ENCODE results near the gene GOLGA1.

GOLGA1 gene

DNA sequence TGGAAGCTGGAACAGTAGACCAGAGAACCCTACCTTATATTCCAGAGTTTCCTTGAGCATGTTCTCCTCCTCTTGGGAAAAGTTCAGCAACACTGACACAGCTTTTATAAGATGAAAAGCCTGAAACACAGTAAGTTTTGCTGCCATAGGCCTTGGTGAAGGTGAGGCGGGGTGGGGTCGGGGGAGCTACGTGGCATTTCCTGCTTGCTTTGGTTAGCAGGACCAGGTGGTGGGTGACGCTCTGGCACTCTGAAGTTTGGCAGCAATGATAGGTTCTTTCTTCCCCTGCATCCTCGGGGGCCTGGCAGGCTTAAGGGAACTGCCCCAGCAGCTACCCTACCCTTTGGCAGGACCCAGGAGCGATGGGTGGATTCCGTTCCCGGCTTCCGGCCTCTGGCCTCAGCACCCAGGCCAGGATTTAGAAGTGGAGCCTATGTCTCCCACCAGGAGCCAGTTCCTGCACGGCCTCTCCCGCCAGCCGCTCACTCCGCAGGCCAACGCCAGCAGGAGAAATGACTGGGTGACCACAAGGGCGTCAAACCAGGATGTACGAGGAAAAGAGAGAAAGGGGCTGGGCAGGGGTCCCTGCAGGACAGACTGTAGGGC is 59.6 kb downstream of the GOLGA1 start:
- DNase-seq = no peak

DNA sequence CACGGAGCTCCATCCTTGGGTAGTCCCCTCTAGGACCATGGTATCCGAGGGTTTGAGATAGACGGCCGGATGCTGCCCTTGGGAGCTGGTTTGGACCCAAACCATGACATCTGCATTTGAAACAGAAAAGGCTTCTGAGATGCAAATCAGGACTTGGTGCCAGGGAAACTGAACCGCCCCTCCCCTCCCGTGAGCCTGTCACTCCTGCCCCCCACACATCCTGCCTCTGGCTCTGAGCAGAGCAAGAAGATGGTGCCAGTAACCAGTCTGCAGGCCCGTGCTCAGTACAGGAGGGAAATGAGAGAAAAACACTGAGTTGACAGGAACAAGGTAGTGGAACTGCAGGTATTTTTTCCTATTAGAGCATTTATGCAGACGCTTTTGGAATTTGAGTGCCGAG is 60.4 kb downstream of the GOLGA1 start:
- no peak for DNase-seq

DNA sequence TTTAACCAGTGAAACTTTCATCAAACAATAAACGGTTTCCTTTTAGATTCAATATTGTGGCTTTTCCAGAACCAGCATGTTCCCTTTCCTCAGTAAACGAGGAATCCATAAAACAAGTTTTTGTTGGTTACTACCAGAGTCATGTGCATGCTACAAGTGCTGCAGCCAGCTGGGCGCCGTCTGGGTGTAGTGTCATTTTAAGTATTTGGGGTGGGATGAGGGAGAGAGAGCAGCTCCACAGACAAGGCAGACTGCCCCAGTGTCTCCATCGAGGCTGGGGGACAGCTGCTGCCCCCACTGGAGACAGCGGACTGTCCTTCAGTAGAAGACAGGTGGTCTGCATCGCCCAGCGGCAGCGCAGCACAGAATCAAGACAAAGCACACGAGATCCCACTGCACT is 61.7 kb downstream of the GOLGA1 start:
- DNase-seq = no peak

DNA sequence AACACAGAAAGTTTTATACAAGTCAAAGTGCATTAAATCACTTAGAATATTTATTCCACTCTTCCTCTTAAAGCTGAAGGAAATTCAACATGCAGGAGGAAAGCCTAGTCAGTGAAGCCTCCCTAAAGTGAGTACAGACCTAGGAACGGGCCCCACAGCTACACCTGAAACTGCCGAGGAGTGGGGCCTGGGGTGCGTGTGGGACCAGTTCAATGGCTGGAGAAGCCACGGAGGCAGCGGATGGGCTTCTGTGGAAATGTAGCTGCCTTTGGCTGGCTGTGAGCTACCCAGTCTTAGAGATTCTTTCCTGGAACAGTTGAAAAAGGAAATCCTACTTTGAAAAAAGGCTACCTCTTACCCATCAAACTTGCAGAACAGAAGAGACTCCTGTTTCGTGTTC is 62.4 kb downstream of the GOLGA1 start:
- no peak for DNase-seq

DNA sequence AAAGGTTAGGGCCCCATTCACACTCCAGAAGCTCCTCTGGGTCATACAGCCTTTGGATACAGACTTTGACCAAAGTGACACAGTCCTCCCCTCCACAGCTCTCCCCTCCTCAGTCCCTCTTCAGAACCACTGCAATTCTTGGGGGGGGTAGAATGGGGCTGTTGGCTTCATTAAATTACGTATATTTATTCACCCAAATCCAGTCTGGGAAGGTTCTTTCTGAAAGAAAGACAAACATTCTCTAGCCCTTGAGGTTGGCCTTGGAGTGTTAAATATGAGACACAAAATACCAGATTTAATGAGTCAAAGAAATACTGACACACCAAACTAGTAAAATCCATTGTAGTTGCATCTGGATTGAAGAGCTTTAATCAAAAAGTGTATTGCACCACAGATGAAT is 62.9 kb downstream of the GOLGA1 start:
- DNase-seq = no peak

DNA sequence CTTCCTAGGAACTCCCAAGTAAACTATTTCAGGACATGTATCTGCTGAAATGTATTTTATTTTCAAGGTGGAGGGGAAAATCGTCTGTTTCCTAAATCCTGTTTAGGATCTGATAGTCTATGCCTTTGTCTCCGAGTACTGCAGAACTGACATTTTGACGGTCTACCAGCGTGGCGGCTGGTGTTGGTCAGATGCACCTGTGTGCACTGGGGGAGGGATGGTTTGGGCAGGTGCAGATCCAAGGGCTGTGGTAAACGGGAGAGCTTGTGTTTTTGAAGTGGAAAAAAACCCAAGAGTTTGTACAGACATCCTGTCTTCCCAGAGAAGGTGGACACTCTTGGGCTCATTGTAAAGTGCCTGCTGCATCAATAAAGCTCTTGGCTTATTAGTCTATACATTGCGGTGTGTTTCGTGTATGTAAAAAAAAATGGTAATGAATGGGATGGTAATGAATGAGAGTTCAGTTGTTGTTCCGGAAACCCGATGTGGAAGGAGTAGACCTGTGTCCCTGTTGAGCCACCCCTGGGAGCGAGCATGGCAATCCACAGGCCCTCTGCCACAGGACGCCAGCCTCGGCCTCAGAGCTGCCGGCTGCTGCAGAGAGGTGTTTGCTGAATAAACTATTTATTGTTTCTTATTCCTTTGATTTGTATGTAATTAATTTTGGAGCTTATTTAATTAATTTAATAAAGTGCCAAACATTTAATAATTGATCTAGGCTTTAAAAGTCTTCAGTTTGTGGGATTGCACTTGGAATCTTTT is 63.7 kb downstream of the GOLGA1 start:
- DNase-seq = no peak

DNA sequence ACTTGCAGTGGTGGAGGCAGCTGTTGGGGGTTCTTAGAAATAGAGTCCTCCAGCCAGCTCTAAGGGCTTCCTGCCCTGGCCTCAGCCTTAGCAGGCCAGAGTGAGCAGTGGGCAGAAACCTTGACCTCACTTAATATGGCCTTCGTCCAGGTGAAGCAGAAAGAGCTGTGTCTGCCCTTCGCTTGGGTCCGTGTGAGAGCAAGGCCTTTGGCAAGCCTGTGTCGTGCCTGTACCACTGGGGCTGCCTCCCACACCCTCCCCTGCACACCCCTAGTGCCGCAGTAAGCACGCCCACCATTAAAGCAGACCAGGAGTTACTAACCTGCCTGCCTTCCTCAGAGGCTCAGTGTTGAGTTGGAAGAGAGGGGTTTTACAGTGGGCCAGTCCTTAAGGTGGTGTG is 65.4 kb downstream of the GOLGA1 start:
- no peak for DNase-seq

DNA sequence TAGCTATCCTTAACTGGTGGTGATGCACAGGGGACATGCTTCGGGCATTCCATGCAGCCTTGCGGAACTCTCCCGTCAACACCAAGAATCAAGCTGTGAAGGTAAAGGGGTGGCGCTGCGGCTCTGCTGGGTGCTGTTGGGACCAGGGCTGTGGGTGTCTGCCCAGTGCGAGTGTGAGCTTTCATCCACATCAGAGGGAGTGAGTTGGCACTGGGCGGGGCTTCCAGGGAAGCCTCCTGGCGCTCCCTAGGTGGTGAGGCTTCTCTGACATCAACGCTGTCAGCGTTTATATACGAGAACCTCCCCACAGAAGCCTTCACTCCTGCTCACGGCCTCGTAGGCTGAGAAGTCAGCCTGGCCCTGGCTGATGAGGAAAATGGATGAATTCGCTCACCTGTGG is 67.2 kb downstream of the GOLGA1 start:
- DNase-seq = peak; percentile 65

DNA sequence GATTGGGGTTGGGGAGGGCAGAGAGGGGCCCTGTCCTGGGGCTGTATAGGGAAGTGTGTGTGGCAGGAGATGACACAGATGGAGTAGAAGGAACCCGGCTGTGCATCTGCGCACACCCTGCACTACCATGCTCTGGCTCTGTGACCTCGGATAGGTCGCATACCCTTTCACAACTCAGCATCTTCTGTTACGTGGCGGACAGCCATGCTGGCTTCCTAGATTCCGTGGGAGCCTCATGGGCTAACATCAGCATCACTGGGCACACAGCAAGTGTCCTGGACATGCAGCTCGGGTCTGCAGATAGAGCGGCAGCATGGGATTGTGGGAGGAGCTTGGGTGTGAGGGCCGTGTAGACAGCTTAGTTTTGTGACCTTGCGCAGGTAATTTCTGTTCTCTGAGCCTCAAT is 69.7 kb downstream of the GOLGA1 start:
- DNase-seq = no peak

DNA sequence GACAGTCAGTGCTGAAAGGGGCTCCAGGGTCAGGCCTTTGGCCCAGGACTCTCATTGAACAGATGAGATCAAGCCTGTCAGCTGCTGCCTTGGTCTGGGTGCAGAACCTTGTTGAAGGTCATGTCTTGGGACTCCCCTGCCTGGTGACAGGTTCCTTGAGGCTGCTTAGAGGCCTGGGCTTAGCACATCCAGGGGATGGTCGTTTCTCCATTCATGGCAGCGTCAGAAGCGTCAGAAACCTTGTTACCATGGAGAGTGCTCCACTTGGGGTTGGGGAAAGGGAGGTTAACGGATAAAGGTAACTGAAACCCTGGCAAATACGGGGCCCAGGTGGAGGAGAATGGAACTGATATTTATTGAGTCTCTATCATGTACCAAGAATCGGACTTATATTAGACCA is 70.2 kb downstream of the GOLGA1 start:
- DNase-seq = no peak

DNA sequence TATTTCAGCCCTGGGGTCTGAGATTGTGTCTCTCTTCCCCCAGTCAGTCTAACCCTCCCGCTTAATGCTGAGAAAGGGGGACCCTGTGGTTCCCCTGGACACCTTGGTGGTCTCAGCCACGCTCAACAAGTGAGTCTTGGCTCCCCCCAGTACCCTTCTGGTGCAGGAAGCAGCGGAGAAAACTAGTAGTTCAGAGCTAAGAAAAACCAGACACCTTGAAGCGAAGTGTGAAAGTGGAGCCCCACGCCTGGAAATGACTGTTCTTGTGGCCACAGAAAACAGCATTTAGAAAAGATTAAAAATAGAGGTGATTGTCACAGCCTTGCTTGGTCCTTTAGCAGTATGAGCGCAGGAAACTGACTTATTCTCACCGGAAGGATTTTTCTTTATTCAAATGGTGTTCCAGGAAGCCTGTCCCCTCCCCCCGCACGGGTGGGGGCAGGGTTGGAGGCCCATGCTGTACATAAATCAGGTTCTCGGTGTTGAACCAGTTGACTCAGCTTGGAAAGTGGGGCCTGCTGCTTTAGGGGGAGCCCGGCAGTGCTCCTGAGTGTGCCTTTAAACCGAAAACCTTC is 70.8 kb downstream of the GOLGA1 start:
- peak; percentile 90 for DNase-seq

DNA sequence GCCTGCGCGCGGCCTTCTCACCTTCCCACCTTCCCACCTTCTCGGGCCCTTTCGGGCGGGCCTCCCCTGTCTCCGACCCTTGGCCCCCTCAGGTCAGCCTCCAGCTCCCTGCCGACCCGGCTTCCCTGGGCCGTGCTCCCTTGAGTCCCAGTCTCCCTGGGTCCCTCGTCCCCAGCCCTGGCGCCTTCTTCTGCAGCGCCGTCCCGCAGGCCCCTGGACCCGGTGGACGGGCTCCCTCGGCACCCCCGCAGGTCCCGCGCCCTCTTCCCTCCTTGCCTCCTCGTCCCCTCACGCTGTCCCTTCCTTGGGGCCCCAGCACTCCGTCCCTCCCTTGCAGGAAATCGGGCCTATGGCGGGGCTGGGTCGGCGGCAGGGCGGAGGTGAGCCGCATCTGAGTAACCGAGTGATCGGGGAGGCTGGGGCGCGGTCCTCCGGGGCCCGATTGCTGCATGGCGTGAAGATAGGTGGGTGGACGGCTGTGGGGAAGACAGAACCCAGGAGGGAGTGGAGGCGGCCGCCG is 71.4 kb downstream of the GOLGA1 start:
- DNase-seq = peak; percentile 19

DNA sequence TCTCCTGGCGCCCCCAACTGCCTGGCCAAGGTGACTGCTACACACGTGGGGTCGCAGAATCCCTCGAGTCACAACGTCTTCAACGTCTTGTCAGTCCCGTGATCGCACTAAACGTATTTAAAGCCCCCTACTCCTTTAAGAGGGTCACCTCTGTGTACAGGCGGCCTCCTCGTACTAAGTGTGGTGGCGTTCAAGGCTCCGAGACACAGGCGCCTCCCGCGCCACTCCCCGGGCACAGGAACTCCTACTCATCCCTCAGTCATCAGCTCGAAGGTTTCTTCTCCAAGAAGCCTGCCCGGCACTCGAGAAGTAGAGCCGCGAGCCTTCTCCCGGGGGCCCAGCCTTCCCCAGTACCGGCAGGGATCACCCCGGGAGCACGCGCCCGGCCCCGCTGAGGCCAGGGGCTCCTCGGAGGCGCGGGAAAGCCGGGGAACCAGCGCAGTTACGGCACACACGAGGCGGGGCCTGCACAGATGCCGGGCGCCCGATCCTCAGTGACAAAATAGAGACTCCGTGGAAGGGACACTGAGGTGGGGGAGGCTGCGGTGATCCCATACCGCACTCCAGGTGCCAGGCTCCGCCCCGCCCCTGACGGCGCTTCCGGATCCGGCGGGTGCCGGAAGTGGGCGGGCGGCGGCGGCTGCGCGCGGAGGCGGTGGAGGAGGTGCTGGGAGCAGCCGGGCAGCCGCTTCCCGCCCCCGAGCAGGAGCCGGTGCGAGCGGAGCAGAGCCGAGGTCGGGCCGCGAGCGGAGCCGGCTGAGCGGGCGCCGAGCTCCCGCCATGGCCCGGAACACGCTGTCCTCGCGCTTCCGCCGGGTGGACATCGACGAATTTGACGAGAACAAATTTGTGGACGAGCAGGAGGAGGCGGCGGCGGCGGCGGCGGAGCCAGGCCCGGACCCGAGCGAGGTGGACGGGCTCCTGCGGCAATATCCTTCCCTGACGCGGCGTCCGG is 72.1 kb downstream of the GOLGA1 start:
- DNase-seq = peak; percentile 83

DNA sequence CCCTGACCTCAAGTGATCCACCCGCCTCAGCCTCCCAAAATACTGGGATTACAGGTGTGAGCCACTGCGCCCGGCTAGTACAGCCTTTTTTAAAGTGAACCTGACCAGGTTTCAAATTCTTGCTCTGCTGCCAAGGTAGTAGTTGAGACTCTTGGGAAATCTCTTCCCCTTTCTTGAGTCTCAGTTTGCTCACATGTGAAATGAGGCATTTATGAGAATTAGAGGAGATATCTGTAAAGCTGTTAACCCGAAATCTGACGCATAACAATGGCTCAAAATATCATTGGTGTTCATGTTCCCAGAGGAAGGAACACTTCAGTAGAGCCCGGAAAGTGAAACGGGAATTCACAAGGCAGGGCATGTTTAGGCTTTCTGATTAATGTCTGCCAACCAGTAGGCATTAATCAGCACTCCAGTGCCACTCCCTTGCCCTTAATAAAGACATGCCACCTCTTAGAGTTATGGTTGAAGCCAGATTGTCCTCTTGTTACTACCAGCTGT is 77.5 kb downstream of the GOLGA1 start:
- DNase-seq = no peak

DNA sequence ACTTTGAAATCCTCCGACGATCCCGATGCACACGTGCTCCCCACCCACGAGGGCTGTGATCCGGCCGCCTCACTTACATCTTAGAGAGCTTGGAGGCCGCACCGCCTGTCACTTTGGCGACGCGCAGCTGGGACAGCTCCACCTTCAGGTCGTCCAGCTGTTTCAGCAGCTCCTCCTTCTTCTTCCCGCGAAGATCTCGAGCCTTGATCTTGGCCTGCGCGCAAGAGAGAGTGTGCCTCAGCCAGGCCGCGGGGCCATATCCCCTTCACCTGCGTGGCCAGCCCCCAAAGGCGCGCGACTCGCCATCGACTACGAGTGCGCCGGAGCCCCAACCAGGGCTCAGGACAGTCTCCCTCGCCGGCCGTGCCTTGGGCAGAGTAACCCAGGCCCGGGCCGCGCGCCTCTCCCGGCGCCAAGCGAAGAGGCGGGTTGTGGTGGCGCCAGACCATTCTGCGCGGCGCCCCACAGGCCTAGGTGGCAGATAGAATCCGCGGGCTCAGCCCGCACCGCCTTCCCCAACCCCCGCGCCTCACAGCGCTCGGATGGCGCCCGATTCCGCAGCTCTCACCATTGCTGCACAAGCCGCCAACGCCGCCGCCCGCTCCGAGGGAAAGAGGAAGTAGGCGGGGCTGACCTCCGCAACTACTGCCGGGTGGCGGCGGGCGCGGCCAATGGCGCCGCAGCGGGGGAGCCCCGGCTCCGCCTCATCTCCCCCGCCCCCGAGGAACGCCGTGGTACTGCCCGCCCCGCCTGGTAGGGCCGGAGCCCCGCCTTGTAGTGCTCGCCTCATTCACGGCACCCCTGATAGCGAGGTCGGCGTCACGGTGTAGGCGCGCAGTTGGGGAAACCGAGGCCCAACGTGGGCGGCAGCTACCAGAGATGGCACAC is 79.3 kb downstream of the GOLGA1 start, which contains the start of the genes ARPC5L and RPL35:
Gene ARPC5L, plus strand, starts transcription at position 789 of the 888 bp plus-strand sequence. CDS start 7,161 bp downstream, outside the sequence.
Gene RPL35, minus strand, starts transcription at position 616 of the 888 bp plus-strand sequence. Its CDS starts 45 bp downstream, at position 571.
- peak; percentile 94 for DNase-seq

DNA sequence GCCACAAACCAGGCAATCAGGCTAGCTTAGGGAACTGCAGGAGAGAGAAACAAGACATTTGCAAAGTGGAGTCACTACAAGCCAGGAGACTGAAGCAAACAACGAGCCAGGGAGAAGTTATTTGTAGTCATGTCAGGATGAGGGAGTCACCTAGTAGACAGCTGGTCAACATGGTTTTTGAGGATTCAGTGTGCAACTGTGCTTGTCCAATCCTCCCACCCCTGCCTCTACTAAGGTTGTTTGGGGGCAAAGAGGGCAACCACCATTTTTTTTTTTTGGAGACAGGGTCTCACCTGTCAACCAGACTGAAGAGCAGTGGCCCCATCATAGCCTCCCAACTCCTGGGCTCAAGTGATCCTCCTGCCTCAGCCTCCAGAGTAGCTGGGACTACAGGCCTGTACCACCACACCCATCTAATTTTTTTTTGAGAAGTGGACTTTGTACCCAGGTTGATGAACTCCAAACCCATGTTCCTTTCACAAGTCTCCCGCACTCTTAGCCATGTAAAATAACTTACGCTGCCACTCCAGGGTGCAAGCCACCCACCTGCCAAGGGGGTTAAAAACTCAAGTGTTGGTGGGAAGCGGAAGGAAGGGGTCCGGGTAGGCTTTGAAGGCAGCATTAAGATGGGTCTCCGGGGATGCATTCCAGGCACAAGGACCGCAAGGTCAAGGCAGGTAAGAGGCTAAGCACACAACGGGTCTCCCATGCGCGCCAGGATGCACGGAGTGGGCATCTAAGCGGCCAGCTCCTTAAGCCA is 80.1 kb downstream of the GOLGA1 start:
- no peak for DNase-seq

DNA sequence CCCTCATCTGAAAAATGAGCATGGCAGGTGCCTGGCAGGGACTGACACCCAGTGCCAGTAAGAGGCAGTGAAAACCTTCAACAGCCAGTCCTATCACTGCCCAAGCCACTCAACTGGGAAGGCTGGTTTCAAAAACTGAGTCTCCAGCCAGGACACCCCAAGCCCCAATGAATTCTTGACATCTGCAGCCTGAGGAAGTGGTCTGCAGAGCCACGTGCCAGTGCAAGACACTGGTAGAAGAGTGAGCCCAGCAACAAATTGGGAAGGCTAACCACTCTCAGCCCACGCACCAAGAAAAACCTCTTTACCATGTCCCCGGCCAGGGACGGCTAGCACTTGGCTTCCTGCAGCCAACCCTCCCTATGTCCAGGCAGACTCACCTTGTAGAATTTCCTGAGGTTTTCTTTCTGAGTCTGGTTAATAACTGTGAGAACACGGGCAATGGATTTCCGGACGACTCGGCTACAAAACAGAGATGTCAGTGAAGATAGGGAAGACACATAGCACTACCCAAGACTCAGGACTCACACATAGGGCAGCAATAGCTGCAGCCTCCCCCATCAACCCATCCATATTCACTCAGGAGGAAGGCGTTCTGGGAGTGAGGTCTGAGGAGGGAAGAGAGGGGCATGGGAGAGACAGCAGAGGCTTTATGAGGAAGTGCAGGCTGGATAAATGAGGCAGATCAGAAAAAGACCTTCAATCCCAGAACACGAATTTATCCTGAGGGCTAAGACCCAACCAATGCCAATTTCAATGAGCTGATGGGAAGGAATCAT is 80.9 kb downstream of the GOLGA1 start:
- no peak for DNase-seq

DNA sequence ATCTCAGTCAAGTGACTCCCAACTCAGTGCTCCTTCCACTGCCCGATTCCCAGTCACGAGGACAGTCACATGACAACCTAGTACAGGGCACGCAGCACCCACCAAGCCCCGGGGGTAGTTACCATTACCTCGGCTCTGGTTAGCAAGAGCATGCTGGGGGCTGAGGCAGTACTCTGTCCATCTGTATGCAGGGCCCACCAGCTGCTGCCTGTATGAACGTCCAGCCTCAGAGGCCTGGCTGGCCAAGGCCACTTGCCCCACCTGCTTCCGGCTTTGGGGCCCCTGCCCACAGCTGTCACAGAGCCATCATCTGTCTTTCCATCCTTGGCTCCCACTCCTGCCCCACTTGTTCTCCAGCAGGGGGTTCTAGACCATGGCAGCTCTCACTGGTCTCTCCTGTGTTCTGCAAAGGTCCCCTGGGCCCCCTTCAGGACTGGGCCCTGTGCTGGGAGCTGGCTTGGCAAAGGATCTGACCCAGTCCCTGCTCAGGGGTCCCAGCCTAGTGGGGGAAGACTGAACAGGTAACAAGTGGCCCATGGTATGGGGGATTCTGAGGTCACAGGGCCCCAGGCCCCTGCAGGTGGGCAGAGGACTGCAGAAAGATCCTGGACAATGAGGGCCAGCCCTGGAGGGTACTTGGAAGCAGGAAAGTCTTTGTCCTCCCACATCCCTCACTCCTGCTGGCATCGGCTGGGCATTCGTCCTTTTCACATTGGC is 82.4 kb downstream of the GOLGA1 start:
- no peak for DNase-seq

DNA sequence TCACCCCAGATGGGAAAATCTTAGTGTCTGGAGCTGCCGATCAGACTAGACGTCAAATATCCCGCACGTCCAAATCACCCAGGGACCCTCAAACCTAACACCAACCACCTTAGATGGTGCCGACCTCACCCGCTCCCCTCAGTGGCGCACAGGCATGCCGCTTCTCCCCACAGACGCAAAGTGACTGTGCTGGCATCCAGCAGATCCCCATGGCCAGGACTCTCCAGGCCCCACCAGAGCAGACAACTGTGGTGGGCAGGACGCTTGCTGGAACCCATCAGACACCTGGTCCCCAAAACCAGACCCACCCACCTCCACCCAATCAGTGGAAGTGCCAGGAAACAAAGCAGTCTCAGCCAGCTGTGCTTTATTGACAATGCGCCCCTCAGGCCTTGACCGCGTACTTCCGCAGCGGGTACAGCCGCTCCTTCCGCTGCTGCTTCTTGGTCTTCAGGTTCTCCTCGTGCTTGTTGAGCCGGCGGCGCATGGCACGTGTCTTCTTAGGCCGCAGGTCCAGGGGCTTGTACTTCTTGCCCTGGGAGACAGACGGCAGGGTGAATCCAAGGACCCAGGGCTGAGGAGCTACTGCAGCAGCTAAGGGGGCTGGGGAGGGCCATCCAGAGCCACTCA is 83.2 kb downstream of the GOLGA1 start:
- DNase-seq = no peak
